Limb (tissue), 2 donors: ENCODE measurements around the gene ATRAID.
"Not testable (repeated sequence)": the region's sequence is repeated elsewhere in the genome, so short reads cannot be mapped to it uniquely, and the experiment has no call there.

Source experiments
- DNase-seq, 2 donors: peaks; one replicate each; pipeline ENCODE4 v3.0.0-alpha.2; 2016; ENCODE audit errors: extremely low spot score in 2 of 2

ATRAID gene, protein sequence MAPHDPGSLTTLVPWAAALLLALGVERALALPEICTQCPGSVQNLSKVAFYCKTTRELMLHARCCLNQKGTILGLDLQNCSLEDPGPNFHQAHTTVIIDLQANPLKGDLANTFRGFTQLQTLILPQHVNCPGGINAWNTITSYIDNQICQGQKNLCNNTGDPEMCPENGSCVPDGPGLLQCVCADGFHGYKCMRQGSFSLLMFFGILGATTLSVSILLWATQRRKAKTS

DNA sequence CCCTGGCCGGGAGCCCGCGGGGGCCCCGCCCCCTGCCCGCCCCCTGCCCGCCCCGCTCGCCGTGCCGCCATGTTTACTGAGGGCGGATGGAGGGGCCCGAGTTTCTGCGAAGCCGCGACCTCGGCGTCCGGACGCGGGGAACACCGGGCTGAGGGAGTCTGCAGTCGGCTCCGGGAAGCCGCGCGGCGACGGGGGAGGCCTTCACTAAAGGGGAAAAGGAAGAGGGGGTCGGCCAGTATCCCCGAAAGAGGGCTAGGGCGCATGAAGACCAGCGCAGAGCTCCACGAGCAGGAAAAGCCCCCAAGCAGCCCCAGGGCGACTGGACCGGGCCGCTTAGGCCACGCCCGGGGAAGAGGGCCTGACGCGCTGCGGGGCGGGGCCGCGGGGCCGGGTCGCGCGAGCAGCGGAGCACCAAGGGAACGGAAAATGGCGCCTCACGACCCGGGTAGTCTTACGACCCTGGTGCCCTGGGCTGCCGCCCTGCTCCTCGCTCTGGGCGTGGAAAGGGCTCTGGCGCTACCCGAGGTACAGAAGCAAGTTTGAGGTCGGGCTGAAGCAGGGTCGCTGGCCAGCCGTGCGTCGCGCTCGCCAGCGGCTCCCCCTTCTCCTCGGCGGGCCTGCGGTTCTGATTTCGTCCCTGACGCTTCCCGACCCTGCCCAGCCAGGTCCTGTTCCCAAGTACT is at the start of gene ATRAID, which contains the start of gene SLC5A6:
TSS of gene ATRAID (plus strand) at position 99 of the 683 bp plus-strand sequence. CDS start at position 427, 328 bp downstream.
TSS of gene SLC5A6 (minus strand) at position 326 of the 683 bp plus-strand sequence. CDS start 4,618 bp downstream, outside the sequence.
- peak; percentile 91 to 93 for DNase-seq

DNA sequence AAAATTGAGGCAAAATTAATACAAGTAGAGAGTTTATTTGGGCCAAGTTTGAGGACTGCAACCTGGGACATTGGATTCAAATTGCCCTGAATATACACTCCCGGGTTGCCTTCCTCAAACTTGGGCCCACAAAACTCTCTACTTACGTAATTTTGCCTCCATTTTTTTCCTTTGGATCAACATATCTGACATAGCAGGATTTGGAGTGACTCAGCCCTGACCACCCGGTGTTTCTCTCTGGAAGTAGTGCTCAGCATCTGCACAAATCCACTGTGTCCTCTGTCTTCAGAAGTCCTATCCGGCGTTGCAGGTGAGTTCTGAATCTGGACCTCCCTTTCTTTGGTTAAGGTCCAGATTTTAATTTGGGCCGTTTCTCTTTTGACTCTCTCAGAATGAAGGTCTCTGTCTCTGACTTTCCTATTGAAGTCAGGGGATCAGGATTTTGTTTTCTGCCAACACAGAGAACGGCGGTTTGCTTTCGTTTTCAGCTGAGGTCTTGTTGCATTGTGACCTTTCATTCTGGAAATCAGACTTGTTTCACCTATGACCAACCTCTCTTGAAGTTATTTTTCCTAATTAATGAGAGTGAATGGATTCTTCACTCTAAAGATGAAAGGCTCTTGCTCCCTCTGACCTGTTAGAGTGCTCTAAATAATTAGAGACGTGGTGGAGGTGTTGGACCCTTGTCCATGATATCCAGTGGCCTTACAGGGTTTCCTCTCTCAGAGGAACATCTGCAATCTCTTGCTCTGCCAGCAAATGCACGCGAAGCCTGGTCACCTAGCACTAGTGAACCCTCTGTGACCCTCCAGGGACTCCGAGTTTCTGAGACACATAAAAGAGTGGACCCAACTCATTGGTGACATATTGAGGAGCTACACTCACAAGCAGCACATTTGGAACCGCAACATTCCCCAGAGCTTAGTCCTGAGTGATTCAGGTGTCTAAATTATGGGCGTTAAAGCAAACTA is 49.4 kb upstream of the ATRAID start:
- DNase-seq, result no peak

DNA sequence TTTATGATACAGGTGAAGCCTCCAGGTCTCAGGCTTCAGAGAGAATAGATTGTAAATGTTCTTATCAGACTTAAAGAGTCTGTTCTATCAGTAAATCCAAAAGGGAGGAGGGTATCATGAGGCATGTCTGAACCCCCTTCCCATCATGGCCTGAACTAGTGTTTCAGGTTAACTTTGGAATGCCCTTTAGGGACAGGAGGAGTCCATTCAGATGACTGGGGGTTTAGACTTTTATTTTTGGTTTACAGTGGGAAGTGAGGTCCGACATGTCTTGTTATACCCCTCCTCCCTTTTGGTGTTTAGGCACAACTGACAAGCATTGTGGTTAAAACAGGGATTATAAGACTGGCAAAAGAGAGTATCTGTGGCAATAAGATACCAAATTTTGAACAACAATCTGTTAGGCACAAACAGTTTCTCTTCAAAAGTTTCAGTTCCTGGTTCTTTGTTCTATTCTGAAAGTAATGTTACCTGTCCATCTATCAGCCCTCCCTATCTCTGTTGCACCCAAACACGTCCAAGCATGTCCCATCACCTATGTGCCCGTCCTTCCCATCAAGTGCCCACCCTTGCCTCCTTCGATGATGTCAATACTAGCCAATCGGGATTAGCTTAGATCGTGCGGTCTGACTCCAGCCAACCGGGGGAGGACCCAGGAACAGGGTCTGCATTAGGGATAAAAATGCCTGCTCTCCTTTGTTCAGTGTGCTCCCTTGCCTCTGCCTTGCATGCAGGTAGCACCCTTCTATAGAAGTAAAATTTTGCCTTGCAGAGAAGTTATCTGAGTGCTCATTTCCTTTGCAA is 46.7 kb upstream of the ATRAID start:
- DNase-seq, result no peak

DNA sequence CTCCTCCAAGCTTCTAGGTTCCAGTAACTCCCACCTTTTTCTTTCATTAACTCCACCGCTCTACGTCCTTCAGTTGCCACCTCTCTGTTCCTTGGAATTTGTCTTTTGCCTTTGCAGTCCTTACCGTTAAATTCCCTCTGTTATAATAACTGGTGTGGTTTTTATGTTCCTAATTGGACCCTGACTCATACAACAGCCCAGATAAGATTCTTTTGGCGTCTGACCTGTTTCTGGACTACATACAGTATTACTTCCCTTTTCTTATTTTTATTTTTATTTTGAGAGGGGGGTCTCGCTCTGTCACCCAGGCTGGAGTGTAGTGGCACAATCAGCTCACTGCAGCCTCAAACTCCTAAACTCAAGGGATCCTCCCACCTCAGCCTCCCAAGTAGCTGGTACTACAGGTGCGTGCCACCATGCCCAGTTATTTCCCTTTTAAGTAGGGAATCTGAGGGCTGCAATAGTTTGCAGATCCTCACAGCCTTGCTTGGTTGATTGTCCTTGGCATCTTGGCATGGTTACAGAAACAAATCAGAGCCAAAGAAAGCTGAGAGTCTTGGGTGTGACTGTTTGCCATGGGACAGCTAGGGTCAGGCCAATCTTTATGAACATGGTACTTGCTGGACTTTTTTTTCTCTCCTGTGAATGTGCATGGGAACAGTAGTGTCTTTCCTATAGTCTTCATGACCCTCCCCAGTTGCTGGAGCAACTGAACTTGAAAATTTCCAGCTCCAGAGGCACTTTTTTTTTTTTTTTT is 41.1 kb upstream of the ATRAID start:
- no peak for DNase-seq

DNA sequence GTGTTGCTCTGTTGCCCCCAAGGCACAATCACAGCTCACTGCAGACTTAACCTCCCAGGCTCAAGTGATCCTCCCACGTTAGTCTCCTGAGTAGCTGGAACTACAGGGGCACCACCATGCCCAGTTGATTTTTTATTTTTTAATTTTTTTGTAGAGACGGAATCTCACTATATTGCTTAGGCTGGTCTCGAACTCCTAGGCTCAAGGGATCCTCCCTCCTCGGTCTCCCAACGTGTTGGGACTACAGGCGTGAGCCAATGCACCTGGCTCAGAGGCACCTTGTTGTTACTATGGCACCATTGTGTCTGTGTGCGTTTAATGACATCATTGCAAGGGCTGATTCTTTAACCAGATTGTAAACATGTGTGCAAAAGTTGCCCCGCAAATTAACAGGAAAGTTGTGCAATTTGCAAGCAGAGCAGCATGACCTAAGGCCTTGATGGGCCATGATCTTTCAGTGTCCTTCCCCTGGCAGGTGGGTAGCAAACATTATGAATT is 40.4 kb upstream of the ATRAID start:
- no peak for DNase-seq

DNA sequence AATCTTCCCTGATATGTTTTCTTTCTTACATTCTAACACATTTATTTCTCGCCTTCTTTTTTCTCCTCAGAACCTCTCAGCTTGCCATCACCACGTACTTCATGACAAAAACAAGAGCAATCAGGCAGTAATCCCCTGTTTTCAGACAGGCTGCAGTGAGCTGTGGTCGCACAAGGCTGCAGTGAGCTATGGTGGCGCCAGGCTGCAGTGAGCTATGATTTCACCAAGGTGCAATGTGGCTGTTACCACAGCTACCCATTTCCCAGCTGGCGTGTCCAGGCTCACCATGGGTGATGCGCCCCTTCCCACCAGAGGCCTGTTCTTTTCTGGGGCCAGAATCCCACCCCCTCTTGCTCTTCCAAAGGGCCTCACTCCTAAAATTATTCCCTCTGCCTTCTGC is 37.2 kb upstream of the ATRAID start:
- DNase-seq, result no peak

DNA sequence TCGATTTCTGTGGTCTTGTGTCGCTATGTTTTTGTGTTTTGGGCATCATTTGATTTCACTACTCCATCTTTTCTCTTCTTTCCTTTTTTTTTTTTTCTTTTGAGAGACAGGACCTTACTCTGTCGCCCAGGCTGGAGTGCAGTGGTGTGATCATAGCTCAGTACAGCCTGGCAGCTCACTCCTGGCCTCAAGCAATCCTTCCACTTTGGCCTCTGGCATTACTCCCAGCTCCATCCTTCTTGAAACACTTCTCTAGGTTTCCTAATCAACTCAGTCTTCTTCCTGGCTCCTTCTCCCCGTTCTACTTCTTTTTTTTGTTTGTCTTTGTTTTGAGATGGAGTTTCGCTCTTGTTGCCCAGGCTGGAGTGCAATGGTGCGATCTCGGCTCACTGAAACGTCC is 36.5 kb upstream of the ATRAID start:
- DNase-seq, result no peak

DNA sequence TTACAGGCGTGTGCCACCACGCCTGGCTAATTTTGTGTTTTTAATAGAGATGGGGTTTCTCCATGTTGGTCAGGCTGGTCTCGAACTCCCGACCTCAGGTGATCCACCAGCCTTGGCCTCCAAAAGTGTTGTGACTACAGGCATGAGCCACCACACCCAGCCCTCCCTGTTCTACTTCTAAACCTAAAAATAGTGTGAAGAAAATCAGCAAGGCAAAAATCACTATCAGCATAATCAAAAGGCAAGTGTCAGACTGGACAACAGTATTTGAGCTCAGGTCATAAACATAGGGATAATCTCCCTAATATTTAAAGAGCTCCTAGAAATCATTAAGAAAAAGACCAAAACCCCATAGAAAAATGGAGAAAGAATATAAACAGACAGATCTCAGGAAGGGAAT is 36.1 kb upstream of the ATRAID start:
- DNase-seq, result not testable (repeated sequence)

DNA sequence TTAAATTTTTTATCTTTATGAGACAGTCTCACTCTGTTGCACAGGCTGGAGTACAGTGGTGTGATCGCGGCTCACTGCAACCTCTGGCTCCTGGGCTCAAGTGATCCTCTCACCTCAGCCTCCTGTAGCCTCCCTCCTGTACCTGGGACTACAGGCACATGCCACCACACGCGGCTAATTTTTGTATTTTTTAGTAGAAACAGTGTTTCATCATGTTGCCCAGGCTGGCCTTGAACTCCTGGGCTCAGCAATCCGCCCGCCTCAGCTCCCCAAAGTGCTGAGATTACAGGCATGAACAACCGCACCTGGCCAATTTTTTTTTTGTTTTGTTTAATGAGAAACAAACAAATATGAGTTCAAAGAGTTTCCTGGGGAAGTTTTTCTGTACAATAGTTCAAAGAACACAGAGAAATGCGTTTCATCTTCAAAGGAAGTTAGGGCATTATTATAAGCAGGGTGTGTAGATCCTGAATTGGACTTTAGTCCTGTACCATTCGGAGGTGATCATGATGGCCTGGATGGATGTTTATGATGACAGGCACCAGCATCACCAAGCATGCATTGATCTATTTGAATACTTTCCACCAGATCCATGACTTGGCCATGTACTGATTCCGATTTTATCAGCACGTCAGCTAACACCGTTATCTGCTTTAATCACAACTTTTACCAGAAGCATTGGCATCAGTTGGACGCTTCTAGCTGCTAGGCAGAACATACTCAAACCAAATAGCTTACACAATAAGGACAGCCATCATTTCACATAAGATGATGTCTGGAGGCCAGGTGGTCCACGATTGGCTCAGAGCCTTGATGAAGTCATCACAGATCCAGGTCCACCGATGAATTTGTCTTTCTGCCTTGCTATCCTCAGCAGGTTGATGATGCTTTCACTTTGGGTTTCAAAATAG is 34.1 kb upstream of the ATRAID start:
- DNase-seq, result no peak

DNA sequence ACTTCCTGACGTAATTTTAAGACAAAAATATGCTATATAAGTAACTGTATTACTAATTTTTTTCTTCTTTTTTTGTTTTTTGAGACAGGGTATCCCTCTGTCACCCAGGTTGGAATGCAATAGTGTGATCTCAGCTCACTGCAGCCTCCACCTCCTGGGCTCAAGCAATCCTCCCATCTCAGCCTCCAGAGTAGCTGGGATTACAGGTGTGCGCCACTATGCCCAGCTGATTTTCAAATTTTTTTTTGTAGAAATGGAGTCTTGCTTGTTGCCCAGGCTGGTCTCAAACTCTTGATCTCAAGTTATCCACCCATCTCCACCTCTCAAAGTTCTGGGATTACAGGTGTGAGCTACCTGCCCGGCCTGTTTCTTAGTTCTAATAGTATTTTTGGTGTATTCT is 33.4 kb upstream of the ATRAID start:
- DNase-seq, result no peak

DNA sequence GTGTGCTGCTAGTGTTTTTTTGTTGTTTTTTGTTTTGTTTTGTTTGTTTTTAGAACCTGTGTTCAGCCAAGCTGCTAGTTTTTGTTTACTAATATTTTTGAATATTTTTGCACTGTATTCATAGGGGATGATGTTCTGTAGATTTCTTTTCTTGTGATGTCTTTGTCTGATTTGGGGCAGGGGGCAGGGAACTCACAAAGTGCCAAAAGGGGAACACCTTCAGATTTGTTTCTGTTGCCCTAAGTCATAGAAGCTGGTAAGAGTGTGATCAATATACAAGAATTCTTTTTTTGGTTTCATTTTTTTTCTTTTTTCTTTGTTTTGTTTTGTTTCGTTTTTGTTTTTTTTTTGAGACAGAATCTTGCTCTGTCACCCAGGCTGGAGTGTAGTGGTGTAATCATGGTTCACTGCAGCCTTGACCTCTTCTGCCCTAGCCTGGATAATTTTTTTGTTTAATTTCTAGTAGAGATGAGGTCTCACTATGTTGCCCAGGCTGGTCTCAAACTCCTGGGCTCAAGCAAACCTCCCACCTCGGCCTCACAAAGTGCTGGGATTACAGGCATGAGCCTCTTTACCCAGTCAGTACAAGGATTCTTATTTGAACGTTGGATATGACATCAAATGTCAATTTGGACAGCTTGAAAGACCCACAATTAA is 32.4 kb upstream of the ATRAID start:
- DNase-seq, result no peak

DNA sequence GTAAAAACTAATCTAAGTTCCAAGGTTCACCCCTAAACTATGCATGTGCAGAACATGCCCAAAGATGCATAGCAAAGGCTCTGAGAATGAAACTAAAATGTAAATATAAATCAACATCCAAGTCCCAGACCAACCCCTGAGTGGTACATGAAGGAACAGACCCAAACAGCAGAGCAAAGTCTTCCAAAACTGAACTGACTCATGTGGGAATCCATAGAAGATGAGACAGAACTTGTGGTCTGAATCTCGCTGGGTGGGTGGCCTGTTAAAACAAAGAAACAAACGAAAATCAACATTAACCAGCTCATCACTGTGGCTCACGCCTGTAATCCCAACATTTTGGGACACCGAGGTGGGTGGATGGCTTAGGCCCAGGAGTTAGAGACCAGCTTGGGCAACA is 29.5 kb upstream of the ATRAID start:
- DNase-seq, result no peak

DNA sequence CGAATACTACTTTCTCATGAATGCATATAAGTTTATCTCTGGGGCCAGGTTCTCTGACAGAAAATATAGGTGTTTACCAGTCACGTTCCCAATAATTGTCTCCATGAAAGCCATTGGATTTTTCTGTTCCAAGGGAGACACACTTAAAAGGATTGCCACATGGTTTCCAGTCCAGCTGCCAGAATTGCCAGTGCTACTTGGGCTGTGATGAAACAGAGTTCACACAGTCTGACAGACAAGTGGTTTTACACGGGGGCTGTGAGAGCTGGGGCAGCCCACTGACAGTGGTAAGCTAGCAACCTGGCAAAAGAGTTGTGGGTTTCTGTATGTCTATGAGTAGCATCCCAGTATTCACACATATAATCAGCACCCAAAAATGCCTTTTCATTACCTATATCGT is 27.7 kb upstream of the ATRAID start:
- no peak for DNase-seq

DNA sequence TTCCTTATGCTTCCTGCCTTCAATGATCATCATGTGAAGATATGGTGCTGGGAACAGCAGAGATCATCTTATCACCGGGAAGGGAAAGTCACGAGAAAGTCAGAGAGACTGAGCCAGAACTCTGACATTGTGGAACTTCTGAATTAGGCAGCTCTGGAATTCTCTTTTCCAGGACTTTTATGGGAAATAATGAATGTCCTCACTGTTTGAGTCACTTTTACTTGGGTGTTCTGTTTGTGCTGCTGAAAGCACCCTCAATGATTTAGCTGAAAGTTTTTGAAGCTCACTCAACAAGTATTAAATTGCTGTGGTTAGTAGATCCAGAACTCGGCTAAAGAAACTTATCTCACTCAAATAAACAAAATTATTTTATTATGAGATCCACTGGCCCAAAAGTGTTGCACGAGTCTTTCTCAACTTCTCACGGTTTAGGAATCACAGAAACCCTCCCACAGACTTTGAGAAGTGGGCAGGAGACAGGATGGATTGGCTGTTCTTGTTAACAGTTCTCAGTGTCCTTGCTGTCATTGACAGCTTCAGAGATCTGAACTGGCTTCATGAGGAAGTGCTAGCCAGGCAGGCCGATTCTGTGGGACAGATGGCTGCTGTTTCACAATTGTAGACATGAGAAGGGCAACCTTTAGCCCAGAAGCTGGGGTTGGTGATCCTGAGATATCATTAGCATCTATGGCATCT is 26.4 kb upstream of the ATRAID start:
- DNase-seq, result no peak

DNA sequence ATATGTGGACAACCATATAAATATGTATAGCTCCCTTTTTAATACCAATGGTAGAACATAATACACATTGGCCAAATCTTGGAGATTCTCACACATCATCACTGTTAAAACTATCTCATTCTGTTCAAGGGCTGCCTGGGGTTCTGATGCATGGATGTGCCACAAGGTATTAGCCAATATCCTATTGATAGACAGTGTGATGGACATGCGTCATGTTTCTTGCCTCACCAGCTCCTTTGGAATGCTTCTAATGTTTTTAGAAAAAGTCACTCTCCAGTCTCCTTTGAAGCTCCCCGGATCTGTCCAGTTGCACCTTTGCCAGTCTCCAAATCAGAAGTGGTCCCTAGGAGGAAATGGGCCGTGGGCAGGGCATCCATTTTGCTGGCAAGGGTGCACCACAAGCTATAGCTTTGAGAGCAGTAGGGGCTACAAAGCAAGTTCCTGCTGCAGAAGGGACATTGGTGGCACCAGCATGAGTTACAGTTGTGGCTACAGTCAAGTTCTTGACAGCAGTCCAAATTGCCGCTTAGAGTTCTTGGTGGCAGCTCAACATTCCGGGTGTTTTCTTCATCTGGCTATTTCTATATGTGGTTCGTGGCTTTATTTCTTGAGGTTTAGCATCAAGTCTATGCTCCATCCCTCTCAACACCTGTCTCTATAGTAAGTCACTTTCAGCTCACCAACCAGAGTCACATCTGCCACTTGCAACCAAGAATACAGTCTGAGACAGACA is 25.1 kb upstream of the ATRAID start:
- no peak for DNase-seq

DNA sequence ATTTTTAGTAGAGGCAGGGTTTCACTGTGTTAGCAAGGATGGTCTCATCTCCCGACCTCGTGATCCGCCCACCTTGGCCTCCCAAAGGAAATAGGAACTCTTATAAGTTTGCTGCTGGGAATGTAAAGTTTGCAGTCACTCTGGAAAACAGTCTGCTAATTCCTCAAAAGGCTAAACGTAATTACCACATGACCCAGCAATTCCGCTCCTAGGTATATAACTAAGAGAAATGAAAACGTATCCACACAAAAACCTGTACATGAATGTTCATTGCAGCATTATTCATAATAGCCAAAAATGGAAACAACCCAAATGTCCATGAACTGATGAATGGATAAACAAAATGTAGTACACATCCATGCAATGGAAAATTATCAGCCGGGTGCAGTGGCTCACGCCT is 21.9 kb upstream of the ATRAID start:
- no peak for DNase-seq

DNA sequence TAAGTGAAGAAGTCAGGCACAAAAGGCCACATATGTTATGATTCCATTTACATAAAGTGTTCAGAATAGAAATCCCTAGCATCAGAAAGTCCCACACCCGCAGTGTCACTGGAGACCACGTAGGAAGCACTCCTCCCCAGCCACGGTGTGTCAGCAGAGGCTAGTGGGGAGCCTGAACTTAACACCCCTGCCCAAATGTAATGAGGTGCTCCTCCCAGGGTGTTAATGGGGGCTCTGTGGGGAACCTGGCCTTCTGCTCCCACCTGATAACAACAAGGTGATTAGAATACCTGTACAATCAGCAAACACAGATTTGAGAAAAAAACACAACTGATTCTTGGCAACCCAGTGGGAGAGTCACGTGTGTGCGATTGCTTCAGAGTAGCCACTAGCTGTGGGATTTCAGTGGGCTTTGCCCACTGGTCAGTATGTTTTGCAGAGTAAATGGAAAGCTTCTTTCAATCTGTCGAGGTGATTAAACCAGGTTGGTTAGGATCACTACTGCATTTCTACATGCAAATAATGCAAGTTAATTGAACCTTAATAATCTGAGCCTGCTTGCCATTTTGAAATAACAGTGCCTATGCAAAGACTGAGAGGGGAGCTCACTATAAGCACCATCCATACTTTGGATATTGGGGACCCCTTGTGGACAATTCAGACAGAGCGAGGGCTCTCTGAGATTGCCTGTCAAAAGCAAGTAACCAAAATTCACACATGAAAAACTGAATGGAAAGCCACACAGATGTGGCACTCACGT is 20.6 kb upstream of the ATRAID start:
- peak; percentile 62 to 65 for DNase-seq
